PC-9 (cell line): ENCODE results near the gene LIG4.

ENCODE experiments used
- CTCF ChIP-seq: fragments of 200-600 bp; sonication (generic); conservative IDR thresholded peaks from 2 replicates; pipeline ENCODE4 v1.6.1; 2017; ENCODE audit warnings: mixed run types, antibody characterized with exemption, mild to moderate bottlenecking, moderate library complexity
- EZH2 ChIP-seq: fragments of 200-600 bp; sonication (generic); IDR thresholded peaks from 2 replicates; pipeline ENCODE4 v1.8.0; 2017; ENCODE audit warnings: antibody characterized with exemption, low read depth

- no peak for TF ChIP-seq CTCF
- no peak for TF ChIP-seq EZH2
Observed at GRCh38 chr13:108194435-108194936, 20.9 kb downstream of the LIG4 start.
